ENCODE measurements around the gene BCL10. TPM values are rescaled to one million over a fixed set of nuclear protein-coding genes. Genes with fewer than 3 reads are reported as not detected.

Gene BCL10
- total RNA-seq, 2 donors from 2014 or later = 17.3 to 18.4 TPM

DNA sequence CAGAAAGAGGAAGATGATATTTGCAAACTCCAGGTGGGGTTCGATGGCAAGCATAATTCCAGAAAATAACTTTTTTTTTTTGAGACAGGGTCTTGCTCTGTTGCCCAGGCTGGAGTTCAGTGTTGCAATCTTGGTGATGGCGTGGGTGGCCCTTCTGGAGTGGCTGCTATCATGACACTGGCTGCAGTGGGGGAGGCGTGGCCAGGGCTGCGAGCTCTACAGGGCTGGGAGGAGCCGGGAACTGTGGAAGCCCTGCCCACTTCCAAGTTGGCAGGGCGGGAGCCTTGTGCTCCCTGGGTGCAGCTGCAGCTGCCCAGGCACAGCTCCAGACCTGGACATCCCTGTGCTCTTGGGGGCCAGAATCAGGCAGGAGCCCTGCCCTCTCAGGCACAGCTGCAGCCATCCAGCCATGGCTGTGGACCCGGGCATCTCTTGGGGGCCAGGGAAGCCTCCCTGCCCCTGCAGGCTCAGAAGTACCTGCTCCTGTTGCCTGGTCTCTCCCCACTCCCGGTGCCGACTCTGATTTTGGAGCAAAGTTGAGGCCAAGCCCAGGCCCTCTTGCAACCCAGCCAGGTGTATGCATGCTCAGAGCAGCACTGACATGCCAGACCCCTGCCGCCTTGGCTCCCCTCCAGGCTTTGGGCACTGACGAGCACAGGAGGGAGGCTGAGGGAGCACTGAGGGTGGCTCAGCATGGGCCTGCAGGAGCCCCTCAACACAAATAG lies 7.2 kb upstream of the BCL10 start:
- 72% methylated on average over 11 of the region's 11 CpGs for WGBS
- Histone ChIP-seq H3K9me3 (no peaks in the 10 kb centered on the region), H3K4me1 (replicated peaks) (no peaks in the 10 kb centered on the region), H3K4me3 (no peak overlapping the region), H3K27me3 (replicated peaks; ENCODE audit: insufficient read depth) (no peaks in the 10 kb centered on the region), H3K36me3 (no peaks in the 10 kb centered on the region), H3K27ac (no peak overlapping the region)
- TF ChIP-seq, protein P1, sequence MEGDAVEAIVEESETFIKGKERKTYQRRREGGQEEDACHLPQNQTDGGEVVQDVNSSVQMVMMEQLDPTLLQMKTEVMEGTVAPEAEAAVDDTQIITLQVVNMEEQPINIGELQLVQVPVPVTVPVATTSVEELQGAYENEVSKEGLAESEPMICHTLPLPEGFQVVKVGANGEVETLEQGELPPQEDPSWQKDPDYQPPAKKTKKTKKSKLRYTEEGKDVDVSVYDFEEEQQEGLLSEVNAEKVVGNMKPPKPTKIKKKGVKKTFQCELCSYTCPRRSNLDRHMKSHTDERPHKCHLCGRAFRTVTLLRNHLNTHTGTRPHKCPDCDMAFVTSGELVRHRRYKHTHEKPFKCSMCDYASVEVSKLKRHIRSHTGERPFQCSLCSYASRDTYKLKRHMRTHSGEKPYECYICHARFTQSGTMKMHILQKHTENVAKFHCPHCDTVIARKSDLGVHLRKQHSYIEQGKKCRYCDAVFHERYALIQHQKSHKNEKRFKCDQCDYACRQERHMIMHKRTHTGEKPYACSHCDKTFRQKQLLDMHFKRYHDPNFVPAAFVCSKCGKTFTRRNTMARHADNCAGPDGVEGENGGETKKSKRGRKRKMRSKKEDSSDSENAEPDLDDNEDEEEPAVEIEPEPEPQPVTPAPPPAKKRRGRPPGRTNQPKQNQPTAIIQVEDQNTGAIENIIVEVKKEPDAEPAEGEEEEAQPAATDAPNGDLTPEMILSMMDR (IDR thresholded peaks at IDR 0.05) = no peak
- TF ChIP-seq POLR2AphosphoS5 (IDR thresholded peaks at IDR 0.05) = no peak
- TF ChIP-seq POLR2A (IDR thresholded peaks at IDR 0.05) = no peak
- intact Hi-C loops (cut with DNase I) = no loop called here
- no peak for DNase-seq (ENCODE audit: low spot score)

DNA sequence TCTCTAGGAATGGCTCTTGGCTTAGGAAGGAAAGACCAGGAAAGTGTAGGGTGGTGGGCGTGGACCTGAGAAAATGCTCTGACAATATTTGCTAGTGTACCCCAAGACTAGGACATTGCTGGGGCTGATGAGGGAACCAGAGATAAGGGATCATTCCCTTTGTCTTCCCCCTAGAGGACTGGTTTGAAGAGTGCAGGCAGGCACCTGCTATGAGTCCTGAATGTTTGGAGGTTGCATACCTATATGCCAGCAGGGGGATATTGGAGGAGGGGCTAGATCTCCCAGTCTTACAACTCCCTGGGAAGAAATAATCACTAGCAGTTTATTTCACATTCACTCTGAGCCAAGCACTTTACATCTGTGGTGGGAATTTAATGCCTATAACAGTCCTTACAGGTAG lies 6.0 kb upstream of the BCL10 start:
- H3K36me3 ChIP-seq = no peaks in the 10 kb centered on the region
- intact Hi-C loops (cut with DNase I) = no loop called here
- H3K4me1 ChIP-seq (replicated peaks) = no peaks in the 10 kb centered on the region
- no peak overlapping the region for H3K4me3 ChIP-seq
- no peaks in the 10 kb centered on the region for H3K9me3 ChIP-seq
- no peak overlapping the region for H3K27ac ChIP-seq
- 79% methylated on average over 1 of the region's 1 CpG for WGBS
- TF ChIP-seq POLR2A (IDR thresholded peaks at IDR 0.05) = no peak
- TF ChIP-seq, protein P1 (IDR thresholded peaks at IDR 0.05) = no peak
- DNase-seq (ENCODE audit: low spot score) = no peak
- H3K27me3 ChIP-seq (replicated peaks; ENCODE audit: insufficient read depth) = no peaks in the 10 kb centered on the region

DNA sequence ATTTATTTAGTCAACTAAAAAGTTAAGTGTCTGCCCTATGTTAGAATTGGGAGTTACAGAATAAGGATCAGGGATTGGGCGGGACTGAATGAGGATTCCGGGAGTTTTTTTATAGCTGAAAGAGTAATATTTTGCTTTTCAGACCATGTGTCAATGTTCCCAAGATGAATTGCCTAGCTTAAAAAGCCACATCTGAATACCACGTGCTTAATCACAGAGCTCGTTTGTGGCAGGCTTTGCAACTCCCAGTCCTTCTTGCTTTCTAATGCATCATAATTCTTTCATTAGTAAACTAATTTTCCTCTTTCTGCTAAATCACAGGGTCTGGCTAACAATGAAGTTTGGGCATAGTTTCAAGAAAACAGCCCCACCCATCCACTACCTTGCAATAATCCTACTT lies 4.2 kb upstream of the BCL10 start:
- Histone ChIP-seq H3K27ac (no peak overlapping the region), H3K27me3 (replicated peaks; ENCODE audit: insufficient read depth) (no peaks in the 10 kb centered on the region), H3K9me3 (no peaks in the 10 kb centered on the region), H3K4me3 (no peak overlapping the region), H3K4me1 (replicated peaks) (no peaks in the 10 kb centered on the region), H3K36me3 (no peaks in the 10 kb centered on the region)
- DNase-seq (ENCODE audit: low spot score) = no peak
- no peak for TF ChIP-seq POLR2A (IDR thresholded peaks at IDR 0.05)
- TF ChIP-seq POLR2AphosphoS5 (IDR thresholded peaks at IDR 0.05) = no peak
- TF ChIP-seq, protein P1 (IDR thresholded peaks at IDR 0.05) = no peak
- intact Hi-C loops (cut with DNase I) = no loop called here
- WGBS = 65% methylated on average over 4 of the region's 4 CpGs

DNA sequence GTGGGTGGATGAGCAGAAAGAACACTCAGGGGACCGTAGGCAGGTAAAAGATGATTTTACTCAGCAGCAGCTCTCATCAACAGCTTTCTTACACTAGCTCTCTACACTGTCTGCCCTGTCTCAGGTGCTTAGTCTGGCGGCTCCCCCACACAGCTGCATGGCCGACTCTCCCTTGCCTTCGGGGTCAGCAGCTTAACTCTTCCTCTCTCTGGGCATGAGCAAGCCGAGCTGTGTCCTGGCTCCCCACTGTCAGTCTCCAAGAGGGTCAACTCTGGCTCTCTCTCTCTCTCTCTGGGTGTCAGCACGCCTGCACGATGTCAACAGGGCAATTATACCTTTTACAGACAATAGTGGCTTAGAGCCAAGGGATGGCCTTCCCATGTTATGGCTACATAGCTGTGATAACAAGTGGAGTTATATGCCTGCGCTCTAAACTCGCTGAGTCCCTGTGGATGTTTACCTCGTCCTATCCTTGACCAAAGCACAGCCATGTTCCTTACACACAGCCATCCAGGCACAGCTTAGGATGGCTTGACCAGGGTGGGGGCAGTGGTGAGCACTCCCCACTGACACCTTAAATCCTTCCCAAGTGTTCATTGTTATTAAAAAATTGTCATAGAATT lies 3.1 kb upstream of the BCL10 start:
- no peaks in the 10 kb centered on the region for H3K4me1 ChIP-seq (replicated peaks)

More for the DNA sequence above, 3.1 kb upstream of the BCL10 start:
- H3K27me3 ChIP-seq (replicated peaks; ENCODE audit: insufficient read depth) = no peaks in the 10 kb centered on the region
- H3K27ac ChIP-seq = peak overlapping the region; percentile 97 to 98
- no peaks in the 10 kb centered on the region for H3K36me3 ChIP-seq
- 71% methylated on average over 10 of the region's 10 CpGs for WGBS
- no peak for DNase-seq (ENCODE audit: low spot score)
- intact Hi-C loops (cut with DNase I) = no loop called here
- H3K9me3 ChIP-seq = no peaks in the 10 kb centered on the region
- TF ChIP-seq POLR2AphosphoS5 (IDR thresholded peaks at IDR 0.05) (no peak), POLR2A (IDR thresholded peaks at IDR 0.05) (no peak)
- TF ChIP-seq, protein P1 (IDR thresholded peaks at IDR 0.05) = no peak
- no peak overlapping the region for H3K4me3 ChIP-seq

All from prostate gland (tissue), 2 donors.